GM18502 (cell line): ENCODE data around the gene RABGAP1.

Source experiments
- ATAC-seq: cut with Tn5 transposase; IDR thresholded peaks from one replicate; pipeline ENCODE4 v1.9.1; 2021; ENCODE audit warnings: mild to moderate bottlenecking; ENCODE audit not compliant: unreplicated experiment, poor library complexity

Gene RABGAP1

GRCh38 chr9:122941582-122942234 lies 888 bp downstream of the RABGAP1 start:
- ATAC-seq: no peak

- ATAC-seq: no peak
Observed at GRCh38 chr9:122944960-122945888, 4.4 kb downstream of the RABGAP1 start.

- ATAC-seq: no peak
Observed at GRCh38 chr9:122946461-122947005, 5.7 kb downstream of the RABGAP1 start.

- ATAC-seq: no peak
Observed at GRCh38 chr9:122948313-122948712, 7.5 kb downstream of the RABGAP1 start.

GRCh38 chr9:122949696-122950095 lies 8.9 kb downstream of the RABGAP1 start:
- no peak for ATAC-seq

GRCh38 chr9:122950263-122950662 lies 9.4 kb downstream of the RABGAP1 start:
- no peak for ATAC-seq

GRCh38 chr9:122951056-122951455 lies 10.2 kb downstream of the RABGAP1 start:
- no peak for ATAC-seq

GRCh38 chr9:122954253-122954691 lies 13.5 kb downstream of the RABGAP1 start:
- ATAC-seq: no peak

- ATAC-seq: no peak
Observed at GRCh38 chr9:122955961-122956360, 15.1 kb downstream of the RABGAP1 start.

GRCh38 chr9:122961139-122961538 lies 20.3 kb downstream of the RABGAP1 start:
- no peak for ATAC-seq

- ATAC-seq: no peak
Observed at GRCh38 chr9:122975196-122975595, 34.4 kb downstream of the RABGAP1 start.

GRCh38 chr9:122978601-122979000 lies 37.8 kb downstream of the RABGAP1 start:
- no peak for ATAC-seq

- no peak for ATAC-seq
Observed at GRCh38 chr9:122986010-122986409, 45.2 kb downstream of the RABGAP1 start.

GRCh38 chr9:122988141-122988540 lies 47.3 kb downstream of the RABGAP1 start:
- ATAC-seq: no peak

GRCh38 chr9:122988920-122989621 lies 48.3 kb downstream of the RABGAP1 start:
- peak; percentile 64 for ATAC-seq

GRCh38 chr9:122991370-122991830 lies 50.6 kb downstream of the RABGAP1 start:
- ATAC-seq: peak; percentile 60

GRCh38 chr9:122996586-122996985 lies 55.8 kb downstream of the RABGAP1 start:
- no peak for ATAC-seq

- no peak for ATAC-seq
Observed at GRCh38 chr9:122998448-122998847, 57.6 kb downstream of the RABGAP1 start.

- no peak for ATAC-seq
Observed at GRCh38 chr9:123000371-123001068, 59.7 kb downstream of the RABGAP1 start.

GRCh38 chr9:123002754-123003153 lies 61.9 kb downstream of the RABGAP1 start:
- ATAC-seq: no peak
